ELR (cell line): ENCODE measurements around the gene PRPF38A.

Experiments
- DNase-seq: peaks from one replicate; pipeline ENCODE4 v3.0.0-alpha.2; 2015; ENCODE audit warnings: low read depth

Gene PRPF38A

GRCh38 chr1:52463891-52464290 is 59.5 kb downstream of the PRPF38A start:
- DNase-seq, result no peak

GRCh38 chr1:52469108-52469507 is 64.7 kb downstream of the PRPF38A start:
- no peak for DNase-seq
